Prostate gland (tissue), 2 donors: ENCODE results near the gene TSR2.

Experiments used
- CTCF ChIP-seq, 4 experiments: fragments of 200-600 bp in 2 of 4; fragments of 450-650 bp in 2 of 4; sonication (generic) in 2 of 4; IDR thresholded peaks; 1 replicate in 3 of 4; 2 replicates in 1 of 4; pipeline ENCODE4 v1.5.1; 2016 to 2019; ENCODE audit warnings: antibody characterized with exemption in 4 of 4, mild to moderate bottlenecking in 2 of 4, moderate library complexity in 2 of 4
- POLR2A ChIP-seq: fragments of 450-650 bp; IDR thresholded peaks from one replicate; pipeline ENCODE4 v1.6.1; 2016; ENCODE audit warnings: antibody characterized with exemption, mild to moderate bottlenecking
- POLR2AphosphoS5 ChIP-seq: sonication (generic); formaldehyde crosslinking; IDR thresholded peaks from one replicate; pipeline ENCODE4 v1.6.1; 2017; ENCODE audit warnings: antibody characterized with exemption

GRCh38 chrX:54422168-54422567 lies 18.0 kb upstream of the TSR2 start:
- TF ChIP-seq CTCF (IDR thresholded peaks at IDR 0.05) (no peak), POLR2AphosphoS5 (no peak), POLR2A (no peak)
